Measurements from ENCODE around the gene FAM193A.
"Not testable (repeated sequence)": the region's sequence is repeated elsewhere in the genome, so short reads cannot be mapped to it uniquely, and the experiment has no call there.

FAM193A gene

GRCh38 chr4:2672082-2672481 is 135.6 kb downstream of the FAM193A start:
- ATAC-seq, result no peak
- TF ChIP-seq OSR1 (CRISPR knock-in tag; IDR thresholded peaks at IDR 0.05) (no peak), TOX (CRISPR knock-in tag; IDR thresholded peaks at IDR 0.05; ENCODE audit: borderline replicate concordance) (no peak), PATZ1 (CRISPR knock-in tag; IDR thresholded peaks at IDR 0.05; ENCODE audit: borderline replicate concordance) (no peak), CREB5 (CRISPR knock-in tag; IDR thresholded peaks at IDR 0.05; ENCODE audit: low read depth) (no peak), BACH2 (CRISPR knock-in tag; IDR thresholded peaks at IDR 0.05; ENCODE audit: borderline replicate concordance) (no peak)

GRCh38 chr4:2672700-2673099 is 136.3 kb downstream of the FAM193A start:
- TF ChIP-seq ISL1 (CRISPR knock-in tag; IDR thresholded peaks at IDR 0.05), result no peak
- no peak for ATAC-seq

- TF ChIP-seq TCF4 (CRISPR knock-in tag; IDR thresholded peaks at IDR 0.05; ENCODE audit: borderline replicate concordance), result no peak
- no peak for TF ChIP-seq CREB5 (CRISPR knock-in tag; IDR thresholded peaks at IDR 0.05; ENCODE audit: low read depth)
- no peak for TF ChIP-seq ISL1 (CRISPR knock-in tag; IDR thresholded peaks at IDR 0.05)
- TF ChIP-seq ESRRG (CRISPR knock-in tag; IDR thresholded peaks at IDR 0.05), result no peak
- ATAC-seq, result peak; percentile 61
Observed at GRCh38 chr4:2673157-2673556, 136.7 kb downstream of the FAM193A start.

- not testable (repeated sequence) for ATAC-seq
Observed at GRCh38 chr4:2679762-2680161, 143.3 kb downstream of the FAM193A start.

GRCh38 chr4:2684486-2684885 is 148.0 kb downstream of the FAM193A start:
- ATAC-seq, result no peak
- no peak for TF ChIP-seq ZC3H10 (CRISPR knock-in tag; IDR thresholded peaks at IDR 0.05)

- ATAC-seq, result no peak
- no peak for TF ChIP-seq ZNF8 (CRISPR knock-in tag; IDR thresholded peaks at IDR 0.05)
Observed at GRCh38 chr4:2685541-2685940, 149.1 kb downstream of the FAM193A start.

- ATAC-seq, result no peak
- TF ChIP-seq ZFP3 (CRISPR knock-in tag; IDR thresholded peaks at IDR 0.05) (peak; percentile 96), ESRRG (CRISPR knock-in tag; IDR thresholded peaks at IDR 0.05) (no peak)
Observed at GRCh38 chr4:2686379-2687265, 150.2 kb downstream of the FAM193A start.

- ATAC-seq, result no peak
- TF ChIP-seq ZNF565 (CRISPR knock-in tag; conservative IDR thresholded peaks at IDR 0.05; ENCODE audit: low read depth), result no peak
- TF ChIP-seq PPARA (CRISPR knock-in tag; IDR thresholded peaks at IDR 0.05; ENCODE audit: borderline replicate concordance), result no peak
- no peak for TF ChIP-seq TSHZ2 (CRISPR knock-in tag; IDR thresholded peaks at IDR 0.05)
- no peak for TF ChIP-seq ESRRG (CRISPR knock-in tag; IDR thresholded peaks at IDR 0.05)
- TF ChIP-seq PATZ1 (CRISPR knock-in tag; IDR thresholded peaks at IDR 0.05; ENCODE audit: borderline replicate concordance), result no peak
- no peak for TF ChIP-seq RARB (CRISPR knock-in tag; IDR thresholded peaks at IDR 0.05)
- TF ChIP-seq SNAI2 (CRISPR knock-in tag; IDR thresholded peaks at IDR 0.05), result no peak
- TF ChIP-seq ZFP3 (CRISPR knock-in tag; IDR thresholded peaks at IDR 0.05), result no peak
Observed at GRCh38 chr4:2688281-2688680, 151.8 kb downstream of the FAM193A start.
